ENCODE data around the gene MIF. TPM values are rescaled to one million over a fixed set of nuclear protein-coding genes. Genes with fewer than 3 reads are reported as not detected.
"Not testable (repeated sequence)": the region's sequence is repeated elsewhere in the genome, so short reads cannot be mapped to it uniquely, and the experiment has no call there.

MIF gene
- total RNA-seq, 4 donors from 2014 or later = 410 to 807 (median 448) TPM

DNA sequence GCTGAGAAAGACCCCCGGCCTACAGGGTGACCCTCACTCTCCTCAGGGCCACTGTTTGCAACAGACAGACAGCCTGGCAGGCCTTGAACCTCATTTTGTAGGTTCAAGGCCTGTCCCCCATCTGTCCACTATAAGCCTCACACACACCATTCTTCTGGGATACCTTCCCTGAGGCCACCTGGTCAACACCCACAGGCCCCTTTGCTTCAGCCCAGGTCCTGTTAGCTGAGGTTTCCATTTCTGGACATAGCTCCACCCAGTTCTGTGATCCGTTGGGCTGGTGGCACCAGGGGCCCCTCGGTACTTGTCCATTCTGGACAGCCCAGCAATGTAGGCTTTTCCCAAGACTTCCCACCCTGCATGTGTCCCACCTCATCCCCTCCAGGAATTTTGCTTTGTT lies 3.1 kb downstream of the MIF start:
- 82 to 94% methylated on average over 3 of the region's 3 CpGs for WGBS, 2 donors
- H3K27ac ChIP-seq = no peak overlapping the region
- DNase-seq = no peak
- H3K4me3 ChIP-seq = no peak overlapping the region
- peaks cover 17 to 30% (median 19%) of the 10 kb centered on the region in 3 donors for H3K36me3 ChIP-seq
- intact Hi-C loops (cut with DNase I) = no loop called here
- peaks cover 17 to 52% (median 19%) of the 10 kb centered on the region in 3 donors for H3K4me1 ChIP-seq
- H3K27me3 ChIP-seq = no peaks in the 10 kb centered on the region
- no peaks in the 10 kb centered on the region for H3K9me3 ChIP-seq
- TF ChIP-seq, protein P1, sequence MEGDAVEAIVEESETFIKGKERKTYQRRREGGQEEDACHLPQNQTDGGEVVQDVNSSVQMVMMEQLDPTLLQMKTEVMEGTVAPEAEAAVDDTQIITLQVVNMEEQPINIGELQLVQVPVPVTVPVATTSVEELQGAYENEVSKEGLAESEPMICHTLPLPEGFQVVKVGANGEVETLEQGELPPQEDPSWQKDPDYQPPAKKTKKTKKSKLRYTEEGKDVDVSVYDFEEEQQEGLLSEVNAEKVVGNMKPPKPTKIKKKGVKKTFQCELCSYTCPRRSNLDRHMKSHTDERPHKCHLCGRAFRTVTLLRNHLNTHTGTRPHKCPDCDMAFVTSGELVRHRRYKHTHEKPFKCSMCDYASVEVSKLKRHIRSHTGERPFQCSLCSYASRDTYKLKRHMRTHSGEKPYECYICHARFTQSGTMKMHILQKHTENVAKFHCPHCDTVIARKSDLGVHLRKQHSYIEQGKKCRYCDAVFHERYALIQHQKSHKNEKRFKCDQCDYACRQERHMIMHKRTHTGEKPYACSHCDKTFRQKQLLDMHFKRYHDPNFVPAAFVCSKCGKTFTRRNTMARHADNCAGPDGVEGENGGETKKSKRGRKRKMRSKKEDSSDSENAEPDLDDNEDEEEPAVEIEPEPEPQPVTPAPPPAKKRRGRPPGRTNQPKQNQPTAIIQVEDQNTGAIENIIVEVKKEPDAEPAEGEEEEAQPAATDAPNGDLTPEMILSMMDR (IDR thresholded peaks at IDR 0.05) = no peak
- TF ChIP-seq POLR2A (IDR thresholded peaks at IDR 0.05) = no peak

DNA sequence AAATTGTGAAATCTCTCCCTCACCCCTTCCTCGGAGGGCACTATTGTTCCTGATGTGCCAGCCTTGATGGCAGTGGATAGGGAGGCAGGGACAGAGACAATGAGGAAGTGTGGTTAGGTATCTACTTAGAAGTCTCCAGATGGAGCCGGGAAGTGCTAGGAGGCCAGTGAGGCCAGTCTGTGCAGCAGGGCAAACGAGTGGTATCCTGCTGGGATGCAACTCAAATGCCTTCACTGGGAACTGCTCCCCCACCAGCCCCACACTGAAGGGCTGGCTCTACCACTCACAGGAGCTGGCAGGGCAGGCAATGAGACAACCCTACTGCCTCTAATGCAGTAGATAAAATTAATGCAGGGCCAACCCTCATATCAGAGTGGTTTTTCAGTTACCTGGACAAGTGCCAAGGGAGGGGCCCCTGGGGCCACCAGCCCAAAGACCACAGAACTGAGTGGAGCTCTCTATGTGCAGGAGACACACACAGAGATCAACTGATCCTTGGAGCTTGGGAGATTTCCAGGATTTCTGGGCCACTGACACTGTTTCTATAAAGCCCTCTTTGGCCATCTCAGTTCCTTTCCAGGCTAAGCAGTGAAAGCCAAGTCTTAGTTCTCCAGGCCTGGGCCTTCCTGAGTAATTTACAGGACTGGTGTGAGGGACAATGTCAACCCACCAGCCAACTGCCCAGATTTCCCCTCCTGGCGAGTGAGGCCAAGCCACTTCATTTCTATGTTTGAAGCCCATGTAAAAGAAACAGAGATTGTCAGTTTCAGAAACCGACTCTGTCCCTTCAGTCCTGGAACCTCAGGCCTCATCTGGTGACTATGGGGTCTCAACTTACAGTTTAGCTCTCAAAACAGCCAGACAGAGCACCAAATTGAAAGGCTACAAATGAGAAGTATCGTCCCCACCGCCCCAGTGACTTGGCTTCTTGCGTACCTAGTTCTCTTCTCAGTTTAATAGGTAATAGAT lies 4.1 kb downstream of the MIF start:
- no peak overlapping the region for H3K4me3 ChIP-seq
- DNase-seq = no peak
- H3K4me1 ChIP-seq = peaks cover 17 to 52% (median 19%) of the 10 kb centered on the region in 3 donors
- whole genome bisulfite sequencing, 2 donors = 63 to 73% methylated on average over 6 to 7 of the region's 8 CpGs
- no peak overlapping the region for H3K27ac ChIP-seq
- H3K36me3 ChIP-seq = peaks cover 17 to 30% (median 19%) of the 10 kb centered on the region in 3 donors
- H3K27me3 ChIP-seq = no peaks in the 10 kb centered on the region
- no peaks in the 10 kb centered on the region for H3K9me3 ChIP-seq
- intact Hi-C loops (cut with DNase I) = no loop called here
- TF ChIP-seq, protein P1 (IDR thresholded peaks at IDR 0.05) = no peak
- TF ChIP-seq POLR2A (IDR thresholded peaks at IDR 0.05) = no peak

DNA sequence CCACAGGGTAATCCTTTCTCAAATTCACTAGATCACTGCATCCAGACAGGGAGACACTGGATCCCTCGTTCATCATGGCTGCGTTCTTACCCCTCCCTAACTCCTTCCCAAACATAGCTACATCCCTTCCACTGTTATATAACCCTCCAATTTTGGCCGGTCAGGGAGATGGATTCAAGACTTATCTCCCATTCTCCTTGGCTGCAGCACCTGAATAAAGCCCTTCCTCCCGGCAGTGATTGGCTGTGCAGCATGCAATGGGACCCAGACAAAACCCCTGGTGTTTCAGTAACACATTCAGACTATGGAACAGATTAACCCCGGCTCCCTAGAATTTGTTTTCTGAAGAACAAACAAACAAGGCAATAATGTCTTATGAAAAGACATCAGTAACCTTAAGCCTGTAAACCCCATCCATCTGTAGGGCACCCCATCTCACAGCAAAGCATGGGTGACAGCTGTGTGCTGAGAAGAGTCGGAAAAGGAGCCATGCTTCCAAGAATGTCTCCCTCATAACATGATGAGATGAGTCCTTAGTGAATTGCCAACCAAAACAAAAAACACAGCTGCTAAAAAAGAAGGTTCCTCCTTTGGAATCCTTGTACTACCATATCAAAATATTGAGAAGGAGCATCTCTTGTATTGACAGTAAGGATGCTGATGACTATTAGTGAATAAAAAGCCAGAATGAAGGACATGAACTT lies 5.0 kb downstream of the MIF start:
- no peak for DNase-seq
- Histone ChIP-seq H3K9me3 (no peaks in the 10 kb centered on the region), H3K27me3 (no peaks in the 10 kb centered on the region), H3K4me3 (no peak overlapping the region), H3K4me1 (peaks cover 11 to 50% (median 12%) of the 10 kb centered on the region in 3 donors), H3K27ac (no peak overlapping the region), H3K36me3 (peaks cover 17 to 30% (median 19%) of the 10 kb centered on the region in 3 donors)
- intact Hi-C loops (cut with DNase I) = no loop called here
- 71 to 73% methylated on average over 6 of the region's 6 CpGs for WGBS, 2 donors
- TF ChIP-seq, protein P1 (IDR thresholded peaks at IDR 0.05) = no peak
- TF ChIP-seq POLR2A (IDR thresholded peaks at IDR 0.05) = no peak

DNA sequence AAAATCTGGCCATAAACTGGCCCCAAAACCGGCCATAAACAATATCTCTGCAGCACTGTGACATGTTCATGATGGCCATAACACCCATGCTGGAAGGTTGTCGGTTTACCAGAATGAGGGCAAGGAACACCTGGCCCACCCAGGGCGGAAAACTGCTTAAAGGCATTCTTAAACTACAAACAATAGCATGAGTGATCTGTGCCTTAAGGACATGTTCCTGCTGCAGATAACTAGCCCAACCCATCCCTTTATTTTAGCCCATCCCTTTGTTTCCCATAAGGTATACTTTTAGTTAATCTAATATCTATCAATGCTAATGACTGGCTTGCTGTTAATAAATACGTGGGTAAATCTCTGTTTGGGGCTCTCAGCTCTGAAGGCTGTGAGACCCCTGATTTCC lies 6.0 kb downstream of the MIF start:
- 82 to 86% methylated on average over 4 of the region's 4 CpGs for WGBS, 2 donors
- H3K27me3 ChIP-seq; DNase-seq; H3K4me3 ChIP-seq; H3K9me3 ChIP-seq; H3K27ac ChIP-seq; intact Hi-C loops (cut with DNase I): not testable (repeated sequence)
- H3K4me1 ChIP-seq = peaks cover 10 to 49% (median 12%) of the 10 kb centered on the region in 3 donors
- peaks cover 17 to 30% (median 19%) of the 10 kb centered on the region in 3 donors for H3K36me3 ChIP-seq

DNA sequence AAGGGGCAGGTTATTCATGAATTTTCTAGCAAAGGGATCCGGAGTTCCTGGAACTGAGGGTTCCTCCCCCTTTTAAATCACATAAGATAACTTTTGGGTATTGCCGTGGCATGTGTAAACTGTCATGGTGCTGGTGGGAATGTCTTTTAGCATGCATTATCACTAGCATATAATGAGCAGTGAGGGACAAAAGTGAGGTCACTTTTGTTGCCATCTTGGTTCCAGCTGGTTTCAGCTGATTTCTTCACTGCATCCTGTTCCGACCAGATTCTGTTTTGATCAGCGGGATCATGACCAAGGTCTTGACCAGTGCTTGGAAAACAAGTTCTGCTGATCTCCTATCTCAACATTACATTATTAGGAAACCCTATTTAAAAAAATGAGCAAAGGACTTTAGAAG lies 7.4 kb downstream of the MIF start:
- intact Hi-C loops (cut with DNase I) = no loop called here
- WGBS, 2 donors = 82 to 87% methylated on average over 4 of the region's 4 CpGs
- Histone ChIP-seq H3K36me3 (peaks cover 9 to 17% (median 13%) of the 10 kb centered on the region in 3 donors), H3K9me3 (no peaks in the 10 kb centered on the region), H3K27me3 (no peaks in the 10 kb centered on the region), H3K4me1 (peaks cover 0 to 35% (median 0%) of the 10 kb centered on the region in 3 donors), H3K27ac (no peak overlapping the region), H3K4me3 (no peak overlapping the region)
- DNase-seq = no peak
- no peak for TF ChIP-seq POLR2A (IDR thresholded peaks at IDR 0.05)
- TF ChIP-seq, protein P1 (IDR thresholded peaks at IDR 0.05) = no peak
